Activated naive CD8-positive, alpha-beta T cell treated with anti-CD3 and anti-CD28 coated beads, Interleukin-2, amount 50 U/mL, for 16 hours (primary cell): Measurements from ENCODE around the gene PTPMT1.
A peak's percentile ranks its signal among the peaks of the same experiment; 100 is the strongest.

Experiments used
- DNase-seq: peaks from one replicate; pipeline ENCODE4 v3.0.0-alpha.2; 2020; ENCODE audit warnings: low read depth, low spot score

Gene PTPMT1

DNA sequence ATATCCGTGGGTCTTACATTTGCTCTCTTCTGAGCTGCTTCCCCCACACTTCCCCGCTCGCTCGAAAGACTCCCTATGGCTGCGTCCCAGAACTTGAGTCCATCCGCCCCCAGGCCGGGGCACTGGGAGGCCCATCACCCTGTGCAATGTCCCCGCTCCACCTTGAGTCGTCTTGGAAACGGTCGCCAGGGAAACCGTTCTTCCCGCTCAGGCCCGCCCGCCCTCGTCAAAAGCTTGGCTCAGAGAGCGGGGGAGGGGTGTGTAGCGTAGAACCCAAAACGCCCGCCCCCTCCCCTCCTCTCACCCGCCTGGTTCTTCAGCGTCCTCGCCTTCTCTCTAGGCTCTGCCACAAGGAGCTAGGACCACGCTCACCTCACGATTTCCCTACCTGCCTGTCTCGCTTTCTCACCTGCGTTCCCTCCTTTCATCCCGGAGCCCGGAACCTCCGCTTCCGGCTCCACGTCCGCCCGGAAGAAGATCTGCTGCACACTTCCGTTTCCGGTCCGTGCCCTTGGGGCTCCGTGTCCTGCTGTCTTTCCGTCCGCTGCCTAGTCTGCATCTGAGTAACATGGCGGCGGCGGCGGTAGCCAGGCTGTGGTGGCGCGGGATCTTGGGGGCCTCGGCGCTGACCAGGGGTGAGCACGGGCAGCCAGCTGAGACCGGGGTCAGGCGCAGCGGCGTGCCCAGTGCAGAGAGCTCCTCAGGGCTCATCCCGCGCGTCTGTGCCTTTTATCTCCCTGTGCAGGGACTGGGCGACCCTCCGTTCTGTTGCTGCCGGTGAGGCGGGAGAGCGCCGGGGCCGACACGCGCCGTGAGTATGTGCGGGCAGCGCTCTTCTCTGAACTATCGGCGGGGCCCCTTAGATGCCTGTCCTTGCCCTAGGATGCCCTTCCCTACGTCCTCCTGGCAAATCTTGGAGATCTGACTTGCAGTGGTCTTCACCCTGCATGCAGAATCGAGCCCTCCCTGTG, 13.4 kb downstream of the PTPMT1 start, which contains the start of the genes KBTBD4 and NDUFS3:
Gene KBTBD4 (minus strand): TSS at position 447 of the 971 bp plus-strand sequence. CDS start 19 bp downstream, at position 428.
Gene NDUFS3 (plus strand): TSS at position 551 of the 971 bp plus-strand sequence. CDS start 18 bp downstream, at position 569.
- DNase-seq, result peak; percentile 63

DNA sequence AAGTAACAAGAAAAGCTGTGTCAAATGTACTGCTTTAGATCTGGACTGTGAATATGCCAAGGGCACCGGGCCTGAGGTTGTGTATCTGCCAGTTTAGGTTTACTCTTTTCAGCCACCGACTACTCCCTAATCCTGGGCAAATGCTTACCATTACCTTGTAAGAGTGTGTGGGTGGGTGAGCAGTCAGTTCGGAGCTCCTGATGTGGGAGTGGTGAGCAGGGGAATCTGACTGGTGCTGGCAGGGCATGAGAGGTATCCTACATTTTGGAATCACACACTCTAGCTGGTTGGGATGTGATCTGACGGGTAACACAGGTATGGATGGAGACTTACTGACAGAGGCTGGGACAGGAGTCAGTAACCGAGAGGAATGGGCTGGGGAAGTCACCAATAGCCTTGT, 18.4 kb downstream of the PTPMT1 start:
- DNase-seq, result no peak

DNA sequence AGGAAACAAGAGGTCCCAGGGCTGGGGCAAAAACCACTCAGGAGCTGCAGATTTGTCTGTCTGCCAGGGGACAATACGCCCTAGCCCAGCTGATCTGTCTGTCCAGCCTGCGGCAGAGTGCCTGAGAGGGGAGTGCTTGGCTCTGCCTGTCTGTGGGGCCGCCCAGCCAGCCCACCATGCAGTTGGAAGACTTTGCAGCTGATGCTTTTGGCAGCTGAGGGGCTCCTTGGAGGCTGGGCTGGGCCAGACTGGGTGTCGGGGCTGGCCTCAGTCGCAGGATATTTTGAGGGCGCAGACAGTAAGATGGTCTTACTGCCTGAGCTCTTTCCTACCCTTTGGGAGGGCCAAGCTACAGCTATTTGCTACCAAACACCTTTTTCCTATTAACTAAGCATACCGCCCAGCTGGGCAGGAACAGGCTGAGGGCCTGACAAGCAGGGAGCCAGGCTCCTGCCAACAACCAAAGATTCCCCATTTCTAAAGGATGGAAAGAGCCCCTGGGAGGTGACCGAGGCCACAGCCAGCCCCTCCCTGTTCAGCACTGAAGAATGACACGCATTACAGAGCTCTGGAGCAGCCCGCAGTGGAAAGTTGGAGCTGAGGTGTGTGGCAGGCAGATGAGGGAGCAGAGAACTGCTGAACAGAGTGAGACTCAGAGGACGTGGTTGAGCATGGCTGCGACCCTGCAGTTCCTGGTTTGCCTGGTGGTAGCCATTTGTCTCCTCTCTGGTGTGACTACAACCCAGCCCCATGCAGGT, 20.9 kb downstream of the PTPMT1 start, which contains the start of gene FAM180B:
Gene FAM180B (plus strand): TSS at position 581 of the 758 bp plus-strand sequence. CDS start 91 bp downstream, at position 672.
- no peak for DNase-seq

DNA sequence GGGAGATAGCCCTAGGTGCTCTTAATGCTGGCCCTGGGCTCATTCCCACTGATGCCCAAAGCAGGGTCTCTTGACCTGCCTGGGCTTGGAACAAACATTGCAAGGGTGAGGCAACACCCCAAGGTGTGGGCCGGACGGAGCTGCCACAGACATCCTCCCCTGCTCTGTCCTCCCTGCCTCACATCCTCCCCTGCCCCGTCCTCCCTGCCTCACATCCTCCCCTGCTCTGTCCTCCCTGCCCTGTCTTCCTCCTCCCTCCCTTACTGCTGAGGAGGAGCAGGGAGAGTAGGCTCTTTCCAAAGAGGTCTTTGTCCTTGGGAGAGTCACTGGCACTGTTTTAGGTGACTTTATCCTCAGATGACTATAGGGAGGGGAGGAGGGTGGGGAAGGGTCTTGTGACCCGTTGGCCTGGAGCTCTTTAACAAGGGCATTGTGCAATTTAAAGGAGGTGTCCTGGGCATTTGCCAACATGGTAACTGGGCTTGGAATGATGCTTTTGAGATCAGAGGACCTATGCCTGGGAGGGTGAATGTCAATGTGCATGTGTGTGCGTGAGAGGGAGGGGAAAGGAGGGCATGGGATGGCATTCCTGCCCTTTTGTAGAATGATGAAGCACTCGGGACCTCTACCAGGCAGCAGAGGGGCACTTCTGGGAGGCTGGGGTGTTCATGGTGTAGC, 21.8 kb downstream of the PTPMT1 start:
- no peak for DNase-seq

DNA sequence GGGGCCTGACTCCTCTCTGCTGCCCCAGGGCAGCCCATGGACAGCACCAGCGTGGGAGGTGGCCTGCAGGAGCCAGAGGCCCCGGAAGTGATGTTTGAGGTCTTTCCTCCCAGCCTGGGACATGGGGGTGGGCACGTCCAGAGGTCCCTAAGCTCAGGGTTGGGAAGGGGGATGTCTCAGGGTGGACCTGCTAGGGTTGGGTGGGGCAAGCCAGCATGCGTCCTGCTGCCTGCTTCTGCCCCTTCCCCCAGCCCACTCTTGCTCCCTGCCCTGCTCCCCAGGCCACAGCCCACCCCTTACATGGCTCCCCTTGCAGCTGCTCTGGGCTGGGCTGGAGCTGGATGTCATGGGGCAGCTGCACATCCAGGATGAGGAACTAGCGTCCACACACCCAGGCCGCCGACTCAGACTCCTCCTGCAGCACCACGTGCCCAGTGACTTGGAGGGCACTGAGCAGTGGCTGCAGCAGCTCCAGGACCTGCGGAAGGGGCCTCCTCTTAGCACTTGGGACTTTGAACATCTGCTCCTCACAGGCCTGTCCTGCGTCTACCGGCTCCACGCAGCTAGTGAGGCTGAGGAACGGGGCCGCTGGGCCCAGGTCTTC, 22.4 kb downstream of the PTPMT1 start:
- DNase-seq, result no peak

DNA sequence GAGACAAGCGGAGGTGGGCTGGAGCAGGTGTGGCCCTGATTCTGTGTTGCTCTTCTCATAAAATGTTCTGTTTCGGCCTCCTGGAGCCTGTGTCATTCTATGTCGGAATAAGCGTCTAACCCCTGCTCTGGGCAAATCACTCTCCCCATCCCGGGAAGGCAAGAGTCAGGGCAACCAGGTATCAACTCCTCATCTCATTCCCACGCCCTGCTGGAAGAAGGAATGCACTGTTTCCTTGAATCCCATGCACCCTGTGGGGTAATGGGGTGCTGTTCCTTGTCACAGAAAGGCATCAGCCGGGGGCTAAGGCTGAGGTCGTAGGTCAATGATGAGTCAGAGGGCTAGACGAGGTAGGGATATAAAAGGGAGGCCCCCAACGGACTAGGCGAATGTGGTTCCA, 23.7 kb downstream of the PTPMT1 start:
- no peak for DNase-seq

DNA sequence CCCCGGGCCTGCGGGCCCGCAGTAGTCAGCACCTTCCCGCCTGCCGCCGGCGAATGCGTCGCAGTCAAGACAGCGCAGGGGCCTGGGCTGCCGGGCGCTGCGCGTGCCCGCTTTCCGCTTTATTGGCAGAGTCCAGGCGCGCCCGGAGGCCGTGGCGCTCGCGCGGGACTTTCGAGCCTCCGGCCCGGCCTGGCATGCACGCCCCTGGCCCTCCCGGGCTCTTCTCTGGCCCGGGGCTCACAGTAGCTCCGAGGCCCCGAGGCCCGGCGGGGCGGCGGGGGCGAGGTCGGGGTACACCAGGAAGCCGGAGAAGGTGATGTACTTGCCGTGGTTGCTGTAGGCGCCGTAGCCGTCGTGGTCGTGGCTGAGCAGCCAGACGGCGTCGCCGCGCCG, 24.2 kb downstream of the PTPMT1 start:
- no peak for DNase-seq

DNA sequence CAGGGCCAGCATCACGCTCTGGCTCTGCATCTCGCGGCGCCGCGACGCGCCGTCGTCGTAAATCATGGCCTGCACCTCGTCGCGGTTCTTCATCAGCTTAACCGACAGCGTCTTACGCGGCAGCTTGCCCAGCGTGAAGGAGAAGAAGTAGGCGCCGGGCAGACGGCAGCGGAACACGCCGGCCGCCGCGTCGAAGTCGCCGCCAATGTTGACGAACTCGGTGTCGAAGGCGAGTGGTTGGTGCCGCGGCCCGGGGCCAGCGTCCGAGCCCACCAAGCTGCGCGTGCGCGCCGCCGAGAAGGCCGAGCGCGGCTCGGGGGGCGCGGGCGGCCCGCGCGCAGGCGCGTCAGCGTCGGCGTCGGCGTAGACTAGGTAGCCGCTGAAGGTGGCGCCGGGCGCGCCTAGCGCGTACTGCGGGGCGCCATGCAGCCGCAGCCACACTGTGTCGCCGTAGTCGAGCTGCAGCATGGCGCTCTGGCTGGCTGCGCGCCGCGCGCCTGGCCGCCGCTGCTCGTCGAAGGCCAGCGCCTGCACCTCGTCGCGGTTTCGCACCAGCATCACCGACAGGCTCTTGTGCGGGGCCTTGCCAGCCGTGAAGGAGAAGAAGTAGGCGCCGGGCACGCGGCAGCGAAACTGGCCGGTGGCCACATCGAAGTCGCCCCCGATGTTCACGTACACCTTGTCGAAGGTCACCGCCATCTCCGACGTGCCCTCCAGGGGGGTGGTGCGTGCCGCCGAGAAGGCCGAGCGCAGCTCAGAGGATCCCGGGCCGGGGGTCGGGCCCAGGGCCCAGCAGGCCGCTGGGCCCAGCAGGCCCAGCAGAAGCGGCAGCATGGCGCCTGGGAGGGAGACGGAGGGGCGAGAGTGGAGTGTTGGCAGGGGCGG, 24.8 kb downstream of the PTPMT1 start:
- no peak for DNase-seq

DNA sequence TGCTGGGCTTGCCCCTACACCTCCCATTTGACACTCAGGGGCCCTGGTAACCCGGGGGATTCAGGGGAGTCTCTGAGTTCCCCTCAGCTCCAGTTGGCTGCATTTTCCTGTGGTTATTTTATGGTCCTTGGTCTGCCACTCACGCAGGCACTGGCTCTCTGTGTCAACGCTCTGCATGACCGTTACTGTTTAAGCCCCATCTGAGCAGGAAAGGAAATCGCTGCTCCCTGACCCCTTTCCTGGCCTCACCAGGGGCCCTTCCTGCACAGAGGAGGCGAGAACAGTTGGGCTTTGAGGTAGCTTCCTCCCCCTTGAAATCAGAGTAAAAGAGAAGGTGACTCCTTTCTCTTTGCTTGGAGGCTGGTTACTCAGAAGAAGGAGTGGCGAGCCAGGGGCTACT, 26.4 kb downstream of the PTPMT1 start:
- no peak for DNase-seq

DNA sequence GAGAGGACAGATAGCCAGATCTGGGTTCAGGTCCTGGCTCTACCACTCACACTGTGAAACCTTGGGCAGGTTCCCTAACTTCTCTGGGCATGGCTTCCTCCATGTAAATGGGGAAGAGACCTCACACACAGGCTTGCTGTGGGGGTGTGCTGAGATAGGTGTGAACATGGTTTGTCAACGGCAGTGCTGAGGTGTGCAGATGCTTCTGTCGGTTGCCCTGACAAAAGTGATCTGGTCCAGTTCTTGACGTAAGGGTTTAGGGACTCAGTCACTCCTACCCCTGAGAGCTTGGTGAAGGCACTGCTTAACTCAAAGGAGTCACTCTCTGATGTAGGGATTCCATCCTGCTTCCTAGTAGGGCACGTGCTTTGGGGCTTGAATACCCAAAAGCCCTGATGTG, 26.9 kb downstream of the PTPMT1 start:
- DNase-seq, result no peak

DNA sequence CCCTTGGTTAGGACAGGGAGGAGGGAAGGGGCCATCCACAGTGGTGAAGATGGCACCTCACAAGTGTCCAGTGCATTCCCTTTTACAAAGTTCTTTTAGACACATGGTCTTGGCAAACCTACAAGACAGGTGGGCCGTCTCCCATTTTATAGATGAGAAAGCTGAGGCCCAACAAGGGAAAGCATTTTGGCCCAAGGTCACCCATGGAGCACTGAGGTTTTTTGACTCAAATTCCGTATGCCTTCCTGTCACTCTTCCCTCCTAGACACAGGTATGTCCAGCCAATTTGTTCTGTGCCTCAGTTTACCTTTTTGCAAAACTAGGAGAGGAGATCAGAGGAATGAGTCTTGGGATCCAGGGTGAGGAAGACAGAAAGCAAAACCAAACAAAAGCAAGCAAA, 27.6 kb downstream of the PTPMT1 start:
- no peak for DNase-seq

DNA sequence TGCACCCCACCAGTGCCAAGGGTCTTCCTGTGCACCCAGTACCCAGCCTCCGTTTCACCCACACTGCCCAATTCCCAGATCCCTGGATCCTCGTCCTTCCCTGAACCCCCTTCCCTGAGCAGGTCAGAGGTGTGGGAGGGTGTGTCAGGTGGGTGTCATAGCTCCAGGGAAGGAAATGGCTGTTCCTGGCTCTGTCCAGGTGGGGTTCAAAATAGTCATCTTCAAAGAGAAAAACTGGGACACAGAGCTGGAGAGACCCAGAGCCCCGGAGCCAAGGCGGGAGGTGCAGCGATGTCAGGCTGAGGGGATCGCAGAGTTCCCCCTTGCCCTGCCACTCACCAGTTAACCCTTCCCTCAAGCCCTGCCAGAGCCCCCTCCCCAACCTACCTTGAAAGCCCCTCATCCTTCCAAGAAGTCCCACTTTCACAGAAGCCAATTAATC, 28.1 kb downstream of the PTPMT1 start:
- DNase-seq, result no peak

DNA sequence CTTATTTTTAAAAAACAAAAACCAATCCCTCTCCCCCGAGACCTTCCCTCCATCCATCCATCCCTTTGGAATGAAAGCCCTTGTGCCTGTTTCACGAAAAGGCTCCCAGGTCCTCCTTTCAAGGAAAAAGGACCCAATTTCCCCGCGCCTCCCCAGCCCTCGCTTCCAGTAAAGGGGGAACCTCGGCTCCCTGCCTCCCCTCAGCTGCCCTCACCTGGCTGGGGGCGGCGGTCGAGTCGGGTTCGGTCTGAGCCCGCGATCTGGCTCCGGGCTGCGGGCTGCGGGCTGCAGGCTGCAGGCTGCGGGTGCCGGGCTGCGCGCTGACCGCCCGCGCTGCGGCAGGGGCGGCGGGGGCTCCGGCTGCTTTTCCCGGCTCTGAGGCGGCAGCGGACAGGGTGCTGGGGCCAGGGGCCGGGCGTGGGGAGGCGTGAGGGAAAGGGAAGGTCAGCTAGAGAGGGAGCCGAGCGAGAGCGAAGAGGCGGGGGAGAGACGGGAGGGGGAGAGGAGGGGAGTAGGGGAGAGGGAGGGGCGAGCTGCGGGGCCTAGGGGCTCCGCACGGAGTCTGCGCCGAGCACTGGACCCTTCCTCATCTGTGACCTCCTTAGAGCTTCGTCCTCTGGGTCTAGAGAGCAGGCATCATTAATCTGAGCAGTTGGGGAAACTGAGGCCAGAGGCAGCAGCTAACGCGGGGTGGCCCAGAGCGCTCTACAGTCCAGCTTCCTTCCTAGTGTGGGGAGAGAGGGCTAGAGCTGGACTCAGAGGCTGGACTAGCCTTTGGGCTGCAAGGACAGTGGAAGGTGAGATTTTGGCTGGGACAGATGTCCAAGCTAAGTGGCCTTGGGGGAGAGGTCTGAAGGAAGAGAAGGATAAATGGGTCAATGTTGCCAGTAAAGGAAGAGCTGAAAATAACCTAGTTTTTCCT, 28.8 kb downstream of the PTPMT1 start, which contains the start of gene C1QTNF4:
Gene C1QTNF4 (minus strand): TSS at position 478 of the 922 bp plus-strand sequence. CDS start 3,601 bp downstream, outside the sequence.
- DNase-seq, result no peak

DNA sequence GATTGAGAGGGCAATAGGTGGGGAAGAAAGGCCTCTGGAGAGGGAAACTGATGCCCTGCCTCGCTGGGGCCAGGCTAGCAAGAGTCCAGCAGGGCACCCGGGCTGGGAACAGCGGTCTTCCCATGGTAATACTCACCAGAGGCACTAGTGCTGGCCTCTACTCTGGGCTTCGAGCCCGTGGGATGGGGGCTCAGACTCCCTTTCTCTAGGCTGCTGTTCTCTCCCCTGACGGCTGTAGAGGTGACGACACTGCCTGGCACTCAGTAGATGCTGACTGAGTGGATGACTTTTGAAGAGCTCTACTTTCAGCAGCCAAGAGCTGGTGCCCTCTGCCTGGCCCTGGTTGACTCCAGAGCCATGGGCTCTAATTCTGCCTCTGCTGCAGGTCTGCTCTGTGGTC, 29.6 kb downstream of the PTPMT1 start:
- DNase-seq, result no peak

DNA sequence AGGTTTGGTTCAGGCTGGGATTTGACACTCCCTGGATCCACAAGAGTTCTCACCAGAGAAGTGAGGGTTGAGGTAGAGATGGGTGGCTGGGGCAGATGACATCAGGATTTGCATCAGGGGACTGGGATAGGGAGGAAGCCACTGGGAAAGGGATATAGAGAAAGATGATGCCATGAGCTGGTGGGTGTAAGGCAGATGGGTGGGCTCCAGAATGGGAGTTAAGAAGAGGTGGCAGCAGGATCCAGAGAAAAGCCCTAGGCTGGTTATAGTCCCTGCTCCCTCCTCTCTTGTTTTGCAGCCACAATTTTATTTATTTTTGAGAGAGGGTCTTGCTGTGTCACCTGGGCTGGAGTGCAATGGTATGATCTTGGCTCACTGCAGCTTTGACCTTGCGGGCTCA, 30.6 kb downstream of the PTPMT1 start:
- DNase-seq, result no peak

DNA sequence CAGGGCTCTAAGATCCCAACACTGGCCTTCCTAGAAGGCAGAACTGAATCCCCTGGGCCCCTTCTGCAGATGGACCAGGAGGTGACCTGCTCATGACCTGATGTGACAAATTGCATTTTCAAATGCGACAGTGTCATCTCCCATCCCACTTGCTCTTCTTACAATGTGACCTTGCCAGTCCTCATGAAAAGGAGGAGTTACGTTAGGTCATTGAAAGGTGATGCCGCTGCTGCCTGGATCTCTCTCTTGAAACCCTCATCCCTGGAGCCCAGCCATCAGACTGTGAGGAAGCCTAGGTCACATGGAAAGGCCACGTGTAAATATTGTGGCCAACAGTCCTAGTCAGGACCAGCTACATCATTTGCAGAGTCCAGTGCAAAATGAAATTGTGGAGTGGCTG, 34.5 kb downstream of the PTPMT1 start:
- DNase-seq, result no peak

DNA sequence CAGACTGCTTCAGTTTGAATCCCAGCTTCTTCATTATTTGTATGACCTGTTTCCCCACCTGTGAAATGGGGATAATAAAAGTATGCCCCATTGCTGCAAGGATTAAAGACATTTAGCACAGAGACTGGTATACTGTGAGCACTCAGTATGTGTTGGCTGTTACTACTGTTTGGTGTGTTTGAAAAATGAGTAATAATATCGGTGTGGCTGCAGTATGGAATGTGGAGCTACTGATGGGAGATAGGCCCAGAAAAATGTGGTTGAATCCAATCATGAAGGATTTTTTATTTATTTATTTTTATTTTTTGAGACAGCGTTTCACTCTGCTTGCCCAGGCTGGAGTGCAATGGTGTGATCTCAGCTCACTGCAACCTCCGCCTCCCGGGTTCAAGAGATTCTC, 37.9 kb downstream of the PTPMT1 start:
- no peak for DNase-seq

DNA sequence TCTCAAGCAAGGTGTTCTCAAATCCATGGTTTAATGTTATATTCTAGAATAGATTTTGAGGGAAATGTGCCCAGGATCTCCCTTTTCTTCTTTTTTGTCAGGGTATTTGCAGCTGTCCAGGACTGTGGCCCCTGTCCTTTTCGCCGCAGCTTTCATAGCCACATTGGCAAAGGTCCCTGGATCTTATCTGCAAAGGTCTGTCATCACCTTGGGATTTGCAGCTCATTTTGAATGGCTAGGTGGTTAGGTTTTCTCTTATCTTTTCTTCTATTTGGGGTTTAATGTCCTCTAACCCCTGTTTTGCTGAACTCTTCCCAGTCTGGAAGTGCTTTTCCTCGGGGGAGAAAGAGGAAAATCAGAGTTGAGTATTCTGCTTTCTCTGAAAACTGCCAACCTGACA, 40.5 kb downstream of the PTPMT1 start:
- no peak for DNase-seq

DNA sequence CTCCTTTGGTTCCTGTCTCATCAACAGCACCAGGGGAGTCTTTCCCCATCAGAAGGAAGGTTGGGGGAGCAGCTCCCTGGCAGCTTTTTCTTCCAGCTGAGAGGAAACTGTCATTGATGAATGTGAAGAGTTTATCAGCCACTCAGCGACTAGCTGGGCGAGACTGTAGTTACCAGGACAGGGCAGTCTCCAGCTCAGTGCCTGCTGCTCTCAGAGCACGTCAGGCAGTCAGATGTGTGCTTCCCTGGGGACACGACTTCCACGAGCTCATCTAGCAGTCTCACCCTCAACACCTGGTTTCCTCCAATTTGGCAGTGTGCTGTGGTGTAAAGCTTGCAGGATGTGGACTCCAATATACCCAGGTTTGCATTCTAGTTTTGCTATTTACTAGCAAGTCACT, 41.3 kb downstream of the PTPMT1 start:
- no peak for DNase-seq
